ENCODE measurements around the gene CLTCL1. TPM values are rescaled to one million over a fixed set of nuclear protein-coding genes. Genes with fewer than 3 reads are reported as not detected.

The CLTCL1 gene
- total RNA-seq, 1 experiment from 2014 or later, result 21.7 TPM

DNA sequence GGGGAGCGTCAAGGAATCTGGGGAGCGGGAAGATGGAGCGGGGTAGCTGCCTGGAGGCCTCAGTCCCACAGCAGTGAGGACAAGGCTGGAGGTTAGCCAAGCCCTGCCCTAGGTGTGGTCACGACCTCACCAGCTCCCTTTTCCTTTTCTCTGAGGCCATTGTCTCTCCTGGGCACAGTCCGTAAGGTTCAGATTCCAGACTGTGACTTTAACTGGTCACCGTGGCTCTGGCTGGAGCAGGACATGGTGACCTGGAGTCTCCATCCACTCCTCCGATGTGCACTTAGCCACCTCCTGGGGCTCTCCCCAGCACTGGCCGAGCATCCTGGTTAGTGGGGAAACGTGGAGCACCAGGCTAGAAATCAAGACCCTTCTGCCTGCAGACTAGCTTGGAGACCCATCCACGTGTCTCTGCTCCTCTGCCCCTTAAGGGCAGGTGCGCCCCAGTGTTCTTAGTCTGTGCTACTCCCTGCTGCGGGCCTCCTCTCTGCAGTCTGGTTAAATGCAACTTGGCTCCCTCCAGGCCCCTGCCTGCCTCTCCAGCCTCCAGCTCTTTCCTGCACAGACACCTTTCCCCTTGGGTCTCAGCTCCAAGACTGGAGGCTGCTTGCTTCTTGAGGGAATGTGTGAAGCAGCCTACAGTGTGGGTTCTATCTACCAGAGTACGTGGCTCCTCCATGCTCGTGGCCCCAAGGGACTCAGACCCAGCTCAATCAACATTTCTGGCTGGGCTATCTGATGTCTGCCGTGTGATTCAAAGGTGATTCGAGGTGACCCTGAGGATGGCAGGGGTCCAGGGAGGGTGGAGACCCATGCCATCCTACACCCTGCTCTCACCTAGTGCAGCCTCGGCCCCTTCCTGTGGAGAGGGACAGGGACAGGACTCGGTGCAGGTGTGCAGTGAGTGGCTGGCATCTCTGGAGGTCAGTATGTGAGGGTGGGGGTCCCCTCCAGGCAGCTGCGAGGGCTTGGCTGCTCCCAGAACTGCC is 118.2 kb downstream of the CLTCL1 start:
- peaks cover 45% of the 10 kb centered on the region for H3K4me1 Mint-ChIP-seq (ENCODE audit: insufficient read depth, unreplicated experiment)
- BruUV-seq (replicated peaks), result no TSS peak
- H3K4me3 Mint-ChIP-seq (ENCODE audit: unreplicated experiment), result peak overlapping the region; percentile 98
- H3K27ac Mint-ChIP-seq (ENCODE audit: low read depth, unreplicated experiment), result peak overlapping the region; percentile 97
- peak; percentile 56 for DNase-seq (ENCODE audit: unreplicated experiment)
- CTCF ChIA-PET, result interaction anchor here (0.6 to 1.4 kb wide), 3 partner anchors 28 to 65 kb away, joined by 3 to 5 read pairs (median 3); partner anchors contain the start of gene ESS2
- H3K27me3 Mint-ChIP-seq (ENCODE audit: insufficient read depth, unreplicated experiment), result peaks cover 12% of the 10 kb centered on the region
- POLR2A ChIA-PET, result interaction anchor here (0.6 to 1.4 kb wide), 6 partner anchors 11 to 254 kb away, joined by 3 to 12 read pairs (median 3); partner anchors contain the start of gene CLTCL1
- H3K9me3 Mint-ChIP-seq (ENCODE audit: unreplicated experiment), result no peaks in the 10 kb centered on the region
- intact Hi-C loops (cut with micrococcal nuclease), result no loop called here
- TF ChIP-seq, protein P1, sequence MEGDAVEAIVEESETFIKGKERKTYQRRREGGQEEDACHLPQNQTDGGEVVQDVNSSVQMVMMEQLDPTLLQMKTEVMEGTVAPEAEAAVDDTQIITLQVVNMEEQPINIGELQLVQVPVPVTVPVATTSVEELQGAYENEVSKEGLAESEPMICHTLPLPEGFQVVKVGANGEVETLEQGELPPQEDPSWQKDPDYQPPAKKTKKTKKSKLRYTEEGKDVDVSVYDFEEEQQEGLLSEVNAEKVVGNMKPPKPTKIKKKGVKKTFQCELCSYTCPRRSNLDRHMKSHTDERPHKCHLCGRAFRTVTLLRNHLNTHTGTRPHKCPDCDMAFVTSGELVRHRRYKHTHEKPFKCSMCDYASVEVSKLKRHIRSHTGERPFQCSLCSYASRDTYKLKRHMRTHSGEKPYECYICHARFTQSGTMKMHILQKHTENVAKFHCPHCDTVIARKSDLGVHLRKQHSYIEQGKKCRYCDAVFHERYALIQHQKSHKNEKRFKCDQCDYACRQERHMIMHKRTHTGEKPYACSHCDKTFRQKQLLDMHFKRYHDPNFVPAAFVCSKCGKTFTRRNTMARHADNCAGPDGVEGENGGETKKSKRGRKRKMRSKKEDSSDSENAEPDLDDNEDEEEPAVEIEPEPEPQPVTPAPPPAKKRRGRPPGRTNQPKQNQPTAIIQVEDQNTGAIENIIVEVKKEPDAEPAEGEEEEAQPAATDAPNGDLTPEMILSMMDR (IDR thresholded peaks at IDR 0.05; ENCODE audit: unreplicated experiment), result no peak
- H3K36me3 Mint-ChIP-seq (ENCODE audit: insufficient read depth, unreplicated experiment), result peaks cover 17% of the 10 kb centered on the region

GRCh38 chr22:19172213-19173046 is 119.1 kb downstream of the CLTCL1 start:
- intact Hi-C loops (cut with micrococcal nuclease), result no loop called here
- H3K4me1 Mint-ChIP-seq (ENCODE audit: insufficient read depth, unreplicated experiment), result peaks cover 45% of the 10 kb centered on the region
- H3K9me3 Mint-ChIP-seq (ENCODE audit: unreplicated experiment), result no peaks in the 10 kb centered on the region
- CTCF ChIA-PET, result interaction anchor here (0.5 to 1.4 kb wide), 4 partner anchors 10 to 64 kb away, joined by 3 to 5 read pairs (median 3); partner anchors contain the start of gene ESS2
- BruUV-seq (replicated peaks), result no TSS peak
- H3K36me3 Mint-ChIP-seq (ENCODE audit: insufficient read depth, unreplicated experiment), result peaks cover 17% of the 10 kb centered on the region
- peak; percentile 5 for DNase-seq (ENCODE audit: unreplicated experiment)
- H3K4me3 Mint-ChIP-seq (ENCODE audit: unreplicated experiment), result peak overlapping the region; percentile 98
- H3K27me3 Mint-ChIP-seq (ENCODE audit: insufficient read depth, unreplicated experiment), result peaks cover 21% of the 10 kb centered on the region
- POLR2A ChIA-PET, result interaction anchor here (1.1 to 1.3 kb wide), 3 partner anchors 115 to 255 kb away, joined by 3 to 8 read pairs (median 3); no protein-coding TSS in a partner anchor
- peak overlapping the region; percentile 97 for H3K27ac Mint-ChIP-seq (ENCODE audit: low read depth, unreplicated experiment)
- TF ChIP-seq, protein P1 (IDR thresholded peaks at IDR 0.05; ENCODE audit: unreplicated experiment), result no peak

- intact Hi-C loops (cut with micrococcal nuclease), result no loop called here
- ChIA-PET CTCF (interaction anchor here (1.1 kb wide), 1 partner anchor 23 kb away, joined by 4 read pairs; no protein-coding TSS in a partner anchor), POLR2A (interaction anchor here (1.1 kb wide), 1 partner anchor 26 kb away, joined by 3 read pairs; the partner anchor contains the start of gene ESS2)
- DNase-seq (ENCODE audit: unreplicated experiment), result no peak
- H3K27me3 Mint-ChIP-seq (ENCODE audit: insufficient read depth, unreplicated experiment), result peaks cover 33% of the 10 kb centered on the region
- H3K9me3 Mint-ChIP-seq (ENCODE audit: unreplicated experiment), result no peaks in the 10 kb centered on the region
- no TSS peak for BruUV-seq (replicated peaks)
- H3K36me3 Mint-ChIP-seq (ENCODE audit: insufficient read depth, unreplicated experiment), result peaks cover 5% of the 10 kb centered on the region
- peaks cover 34% of the 10 kb centered on the region for H3K4me1 Mint-ChIP-seq (ENCODE audit: insufficient read depth, unreplicated experiment)
- TF ChIP-seq, protein P1 (IDR thresholded peaks at IDR 0.05; ENCODE audit: unreplicated experiment), result no peak
- no peak overlapping the region for H3K27ac Mint-ChIP-seq (ENCODE audit: low read depth, unreplicated experiment)
- H3K4me3 Mint-ChIP-seq (ENCODE audit: unreplicated experiment), result peak overlapping the region; percentile 98
Observed at GRCh38 chr22:19169947-19170318, 121.6 kb downstream of the CLTCL1 start.

All from MCF 10A (cell line).